ENCODE measurements around the gene LTBP1.
"Not testable (repeated sequence)": the region's sequence is repeated elsewhere in the genome, so short reads cannot be mapped to it uniquely, and the experiment has no call there.

Gene LTBP1

GRCh38 chr2:32946314-32947075, at the start of gene LTBP1:
Gene LTBP1 (plus strand): TSS chr2:32946953. CDS start chr2:32947325, 372 bp downstream.
- DNase-seq (ENCODE audit: low read depth): no peak

DNA sequence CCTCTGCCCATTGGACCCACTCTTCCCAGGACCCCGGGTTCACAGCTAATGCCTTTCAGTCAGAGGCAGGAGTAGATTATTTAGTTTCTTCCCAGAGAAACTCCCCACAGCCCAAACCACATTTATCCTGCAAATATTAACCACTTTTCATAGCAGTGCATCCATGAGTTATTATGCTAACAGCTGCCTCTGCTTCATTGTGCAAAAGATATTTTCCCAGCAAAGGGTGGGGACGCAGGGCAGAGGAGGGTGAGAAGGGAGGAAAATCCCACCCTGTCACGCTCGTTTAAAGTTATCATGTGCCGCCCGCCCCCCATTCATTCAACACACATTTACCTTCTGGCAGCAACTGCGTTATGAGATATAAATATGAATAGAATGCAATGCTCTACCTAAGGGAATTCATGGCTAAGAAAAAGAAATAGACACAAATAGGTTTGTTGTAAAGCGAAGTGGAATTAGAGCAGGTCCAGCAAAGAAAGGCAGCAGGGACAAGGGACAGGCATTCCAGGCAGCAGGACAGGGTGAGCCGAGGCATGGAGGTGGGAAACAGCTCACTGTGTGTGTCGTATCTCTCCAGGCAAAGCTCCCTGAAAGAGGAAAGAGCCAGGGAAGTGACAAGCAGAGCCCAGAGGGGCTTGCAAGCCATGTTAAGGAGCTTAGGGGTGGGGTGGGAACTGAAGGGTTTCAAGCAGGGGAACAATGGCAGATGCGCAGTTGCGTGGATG, 46.3 kb upstream of the LTBP1 start:
- no peak for DNase-seq (ENCODE audit: low read depth)

GRCh38 chr2:32901313-32901712, 45.4 kb upstream of the LTBP1 start:
- DNase-seq (ENCODE audit: low read depth): no peak

GRCh38 chr2:32902174-32902573, 44.6 kb upstream of the LTBP1 start:
- no peak for DNase-seq (ENCODE audit: low read depth)

GRCh38 chr2:32902986-32903385, 43.8 kb upstream of the LTBP1 start:
- DNase-seq (ENCODE audit: low read depth): no peak

- no peak for DNase-seq (ENCODE audit: low read depth)
Observed at GRCh38 chr2:32904074-32904473, 42.7 kb upstream of the LTBP1 start.

GRCh38 chr2:32904751-32905150, 42.0 kb upstream of the LTBP1 start:
- DNase-seq (ENCODE audit: low read depth): no peak

- no peak for DNase-seq (ENCODE audit: low read depth)
Observed at GRCh38 chr2:32905270-32905669, 41.5 kb upstream of the LTBP1 start.

DNA sequence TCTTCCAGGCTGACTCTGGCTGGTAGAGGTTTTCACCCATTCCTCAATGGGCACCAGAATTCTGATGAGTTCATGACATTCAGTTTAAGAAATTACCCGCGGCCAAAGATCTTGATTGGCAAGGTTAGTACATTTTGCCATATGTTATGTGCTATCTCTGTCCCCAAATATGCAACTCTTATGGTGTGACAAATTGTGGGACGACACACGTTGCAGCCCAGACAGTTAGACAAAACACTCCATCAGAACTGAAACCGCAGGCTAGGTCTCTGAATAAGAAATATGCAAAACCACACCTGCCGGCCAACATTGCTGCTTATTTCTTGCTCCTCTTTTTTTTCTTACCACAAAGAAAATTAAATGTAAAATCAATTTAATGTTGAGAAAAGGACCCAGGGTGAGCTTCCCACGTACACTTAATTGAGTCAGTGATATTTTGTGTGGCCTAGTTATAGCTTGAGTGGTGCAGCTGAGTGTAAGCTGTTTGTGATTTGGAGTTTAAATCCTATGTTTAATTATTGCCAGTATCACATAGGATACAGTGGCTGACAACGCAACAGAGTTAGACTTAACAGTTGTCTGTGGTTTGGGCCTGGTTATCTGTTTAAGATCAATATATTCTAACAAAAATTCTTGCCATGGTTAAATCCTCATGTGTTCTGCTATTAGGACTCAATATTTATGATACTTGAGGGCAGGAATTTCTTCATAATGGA, 35.7 kb upstream of the LTBP1 start:
- no peak for DNase-seq (ENCODE audit: low read depth)

- DNase-seq (ENCODE audit: low read depth): no peak
Observed at GRCh38 chr2:32915694-32916093, 31.1 kb upstream of the LTBP1 start.

- DNase-seq (ENCODE audit: low read depth): no peak
Observed at GRCh38 chr2:32918774-32919173, 28.0 kb upstream of the LTBP1 start.

GRCh38 chr2:32919901-32920300, 26.9 kb upstream of the LTBP1 start:
- DNase-seq (ENCODE audit: low read depth): not testable (repeated sequence)

- not testable (repeated sequence) for DNase-seq (ENCODE audit: low read depth)
Observed at GRCh38 chr2:32921486-32921885, 25.3 kb upstream of the LTBP1 start.

GRCh38 chr2:32922501-32922900, 24.3 kb upstream of the LTBP1 start:
- DNase-seq (ENCODE audit: low read depth): no peak

DNA sequence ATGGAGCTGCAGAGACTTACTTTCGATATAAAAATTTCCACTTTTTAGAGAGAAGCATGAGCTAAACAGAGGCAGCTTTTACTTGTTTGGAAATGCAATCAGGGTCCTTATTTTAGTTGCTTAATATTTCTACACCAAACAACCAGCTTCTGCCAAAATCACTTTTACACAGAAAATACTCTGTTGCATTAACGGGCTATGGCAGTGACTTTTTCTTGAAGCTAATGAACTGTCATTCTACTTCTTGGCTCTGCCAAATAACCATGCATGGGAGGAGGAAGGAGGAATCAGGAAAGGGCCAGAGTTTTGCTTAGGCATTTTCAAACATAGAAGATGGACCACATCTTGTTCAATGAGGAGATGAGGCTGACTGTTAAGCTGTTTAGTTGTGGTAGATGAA, 23.6 kb upstream of the LTBP1 start:
- no peak for DNase-seq (ENCODE audit: low read depth)

DNA sequence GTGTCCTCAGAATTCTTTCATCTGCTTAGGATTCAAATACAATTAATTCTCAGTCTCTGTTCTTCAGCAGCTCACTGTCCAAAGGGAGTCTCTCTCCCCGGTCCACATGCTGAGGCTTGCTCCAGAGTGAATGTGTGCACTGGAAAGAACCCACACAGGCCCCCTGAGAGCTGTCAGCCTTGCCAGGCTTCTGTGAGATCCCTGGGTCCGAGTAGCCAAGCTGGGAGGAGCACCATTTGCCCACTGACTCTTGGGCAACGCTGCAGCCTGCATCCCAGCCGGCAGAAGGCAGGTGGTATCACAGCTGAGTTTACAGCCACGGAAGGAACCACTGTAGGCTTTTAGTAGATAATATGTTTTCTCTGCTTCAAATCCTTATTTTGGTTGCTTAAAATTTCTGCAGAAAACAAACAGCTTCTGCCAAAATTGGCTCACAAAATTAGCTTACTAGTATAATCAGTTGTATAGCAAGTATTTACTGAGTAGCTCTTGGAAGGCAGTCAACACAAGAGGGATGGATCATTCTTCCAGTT, 21.4 kb upstream of the LTBP1 start:
- DNase-seq (ENCODE audit: low read depth): no peak

GRCh38 chr2:32925976-32926707, 20.6 kb upstream of the LTBP1 start:
- no peak for DNase-seq (ENCODE audit: low read depth)

DNA sequence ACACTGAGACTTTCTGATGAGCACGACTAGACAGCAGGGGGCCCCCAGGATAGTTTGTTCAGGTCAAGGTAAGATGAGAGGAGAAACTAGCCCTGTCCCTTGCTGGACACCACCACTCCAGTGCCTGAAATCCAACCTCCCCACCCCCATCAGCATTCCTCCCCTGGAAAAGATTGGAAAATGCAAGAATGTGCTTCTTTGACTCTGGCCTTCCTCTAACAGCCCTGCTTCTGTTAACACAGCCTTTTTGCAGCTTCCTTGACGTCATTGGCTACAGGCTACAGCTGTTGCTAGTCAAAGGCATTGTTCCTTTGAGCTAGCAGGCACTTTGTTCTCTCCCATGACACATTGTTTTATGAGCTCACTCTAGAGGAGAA, 20.1 kb upstream of the LTBP1 start:
- no peak for DNase-seq (ENCODE audit: low read depth)

DNA sequence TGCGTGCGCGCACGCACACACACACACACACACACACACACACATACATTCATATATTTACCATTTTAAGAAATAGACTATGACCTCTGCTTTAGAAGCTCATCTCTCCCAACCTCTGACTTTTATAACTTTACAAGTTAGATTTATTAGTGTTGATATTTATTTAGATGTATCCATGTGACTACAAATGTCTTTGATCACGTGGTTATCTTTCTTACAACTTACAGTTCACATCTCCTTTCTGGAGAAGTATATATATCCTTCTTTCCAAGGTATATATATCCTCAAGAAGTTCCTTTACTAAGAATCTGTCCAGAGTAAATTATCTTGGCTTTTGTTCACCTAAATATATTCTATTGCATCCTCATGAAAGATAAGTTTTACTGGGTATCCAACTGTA, 16.3 kb upstream of the LTBP1 start:
- no peak for DNase-seq (ENCODE audit: low read depth)

DNA sequence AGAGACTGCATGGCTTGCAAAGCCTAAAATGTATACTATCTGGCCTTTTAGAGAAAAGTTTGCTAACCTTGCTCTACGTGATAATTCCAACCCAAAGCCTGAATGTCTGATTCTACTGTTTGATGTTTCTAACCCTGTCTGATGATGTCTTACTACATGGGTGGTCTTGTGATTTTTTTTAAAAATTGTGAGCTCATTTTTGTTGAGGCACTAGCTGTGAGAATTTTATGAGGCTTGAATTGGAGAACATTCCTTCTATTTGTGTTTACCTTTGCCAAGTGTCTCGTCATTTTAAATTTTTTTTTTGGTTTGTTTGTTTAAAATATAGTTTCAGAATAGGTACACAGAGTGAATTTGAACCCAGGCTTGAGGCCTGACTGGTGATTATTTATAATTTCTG, 15.2 kb upstream of the LTBP1 start:
- no peak for DNase-seq (ENCODE audit: low read depth)

- no peak for DNase-seq (ENCODE audit: low read depth)
Observed at GRCh38 chr2:32931945-32932709, 14.6 kb upstream of the LTBP1 start.
